K562 (cell line): Measurements from ENCODE around the gene PRKD2. TPM values are rescaled to one million over a fixed set of nuclear protein-coding genes. Genes with fewer than 3 reads are reported as not detected.

Experiments
- CCNT2 ChIP-seq: IDR thresholded peaks from 2 replicates; pipeline ENCODE4 v1.6.1; 2011; ENCODE audit warnings: borderline replicate concordance, low read depth, mild to moderate bottlenecking, moderate library complexity, mixed read lengths, low read length; ENCODE audit not compliant: insufficient read length; ENCODE audit errors: extremely low read depth
- CEBPB ChIP-seq: fragments of 450-650 bp; IDR thresholded peaks from 2 replicates; pipeline ENCODE4 v1.6.1; 2016; ENCODE audit warnings: missing genetic modification characterization, missing compliant biosample characterization
- CREB5 ChIP-seq: fragments of 250-450 bp; sonication (Bioruptor Pico); IDR thresholded peaks from 2 replicates; pipeline ENCODE4 v1.5.0; 2020; ENCODE audit warnings: mild to moderate bottlenecking
- DACH1 ChIP-seq: fragments of 450-650 bp; IDR thresholded peaks from 2 replicates; pipeline ENCODE4 v1.6.1; 2018; ENCODE audit not compliant: partially characterized antibody
- ERF ChIP-seq: fragments of 450-650 bp; formaldehyde crosslinking; IDR thresholded peaks from 2 replicates; pipeline ENCODE4 v1.4.0; 2020; ENCODE audit warnings: mild to moderate bottlenecking, mixed read lengths
- GABPB2 ChIP-seq: fragments of 250-450 bp; sonication (Bioruptor Pico); conservative IDR thresholded peaks from 2 replicates; pipeline ENCODE4 v1.5.1; 2021; ENCODE audit warnings: mild to moderate bottlenecking
- GATAD2B ChIP-seq: fragments of 450-650 bp; IDR thresholded peaks from 2 replicates; pipeline ENCODE4 v1.6.1; 2017; ENCODE audit warnings: mild to moderate bottlenecking, borderline replicate concordance
- JUN ChIP-seq, 2 experiments: sonication (generic) in 1 of 2; formaldehyde crosslinking in 1 of 2; IDR thresholded peaks; 2 replicates each; pipeline versions ENCODE4 v1.6.1 to v1.8.0; 2012 to 2022; ENCODE audit warnings: borderline replicate concordance in 2 of 2, mild to moderate bottlenecking in 2 of 2, improper control_type of control experiment in 1 of 2, low read depth in 1 of 2, low read length in 1 of 2, missing genetic modification reagents in 1 of 2
- KDM5B ChIP-seq: fragments of 200-600 bp; sonication (generic); IDR thresholded peaks from 2 replicates; pipeline ENCODE4 v1.6.1; 2012; ENCODE audit warnings: low read depth, mild to moderate bottlenecking, moderate library complexity, low read length, control low read depth, inconsistent platforms; ENCODE audit not compliant: insufficient replicate concordance
- MIER1 ChIP-seq: fragments of 450-650 bp; IDR thresholded peaks from 2 replicates; pipeline ENCODE4 v1.6.1; 2016; ENCODE audit warnings: antibody characterized with exemption, mild to moderate bottlenecking, low read depth
- MTA1 ChIP-seq: fragments of 450-650 bp; IDR thresholded peaks from 2 replicates; pipeline ENCODE4 v1.6.1; 2017; ENCODE audit warnings: borderline replicate concordance
- MTA3 ChIP-seq: fragments of 450-650 bp; formaldehyde crosslinking; IDR thresholded peaks from 2 replicates; pipeline ENCODE4 v1.6.1; 2017; ENCODE audit warnings: mild to moderate bottlenecking, borderline replicate concordance
- NR0B1 ChIP-seq: fragments of 450-650 bp; IDR thresholded peaks from one replicate; pipeline ENCODE4 v1.6.1; 2018; ENCODE audit warnings: mild to moderate bottlenecking, moderate library complexity; ENCODE audit not compliant: partially characterized antibody
- RAD21 ChIP-seq, 2 experiments: fragments of 250-450 bp in 1 of 2; fragments of 450-650 bp in 1 of 2; sonication (Bioruptor Pico) in 1 of 2; formaldehyde crosslinking in 1 of 2; IDR thresholded peaks in 1 of 2; conservative IDR thresholded peaks in 1 of 2; 2 replicates each; pipeline versions ENCODE4 v1.4.0 to v1.8.0; 2020 to 2022; ENCODE audit warnings: mild to moderate bottlenecking in 2 of 2, moderate library complexity in 1 of 2
- RBM15 ChIP-seq: fragments of 200-400 bp; formaldehyde crosslinking; IDR thresholded peaks from 2 replicates; pipeline ENCODE4 v1.6.1; 2018; ENCODE audit warnings: mild to moderate bottlenecking, low read length, moderate library complexity; ENCODE audit not compliant: insufficient read depth
- SMARCE1 ChIP-seq: fragments of 450-650 bp; IDR thresholded peaks from 2 replicates; pipeline ENCODE4 v1.7.1; 2016; ENCODE audit warnings: mild to moderate bottlenecking
- XRCC4 ChIP-seq: IDR thresholded peaks from one replicate; pipeline ENCODE4 v1.6.1; 2011; ENCODE audit not compliant: insufficient read depth, insufficient read length; ENCODE audit errors: extremely low read depth
- YBX1 ChIP-seq: fragments of 450-650 bp; IDR thresholded peaks from 2 replicates; pipeline ENCODE4 v1.7.1; 2016; ENCODE audit warnings: mild to moderate bottlenecking
- ZKSCAN3 ChIP-seq: fragments of 250-450 bp; sonication (Bioruptor Pico); IDR thresholded peaks from 2 replicates; pipeline ENCODE4 v1.4.0; 2020
- polyA plus RNA-seq, 8 experiments: library from polyadenylated mRNA; depleted of rRNA in 4 of 8; stranded (reverse) in 5 of 8; unstranded in 3 of 8; fragments of >200 nt; fragmentation: Nextera tagmentation in 2 of 8; fragmentation: Illumina TruSeq in 1 of 8; extraction: Ambion mirVana in 2 of 8; extraction: Trizol in 1 of 8; gene quantifications; 2 replicates each; pipeline versions ENCODE4 v1.2.1 to v1.2.3, GENCODE V29; 2011 to 2014; ENCODE audit warnings: inconsistent platforms in 1 of 8, missing spikeins in 1 of 8
- total RNA-seq, 7 experiments: library from RNA; depleted of rRNA in 6 of 7; stranded (reverse); fragments of >200 nt in 6 of 7; fragmentation: Illumina TruSeq in 2 of 7; extraction: Trizol in 2 of 7; gene quantifications; 2 replicates each; pipeline versions ENCODE4 v1.2.1 to v1.2.3, GENCODE V29; 2011 to 2021; ENCODE audit warnings: low replicate concordance in 1 of 7
- TF ChIP-seq, protein P1 (sequence below): sonication (generic); formaldehyde crosslinking; IDR thresholded peaks from 2 replicates; pipeline ENCODE4 v1.8.1; 2023; ENCODE audit warnings: mild to moderate bottlenecking, missing genetic modification reagents
- TF ChIP-seq, protein P2 (sequence below), 2 experiments: fragments of 450-650 bp; conservative IDR thresholded peaks; 2 replicates each; pipeline ENCODE4 v1.6.1; 2017; ENCODE audit warnings: mild to moderate bottlenecking in 2 of 2, moderate library complexity in 2 of 2

Gene PRKD2
- total and polyA plus RNA-seq, 9 of the 15 experiments (the other 6 are each of a cell fraction or from before 2014, with no cell fraction given) = 1.8 to 60.0 (median 15.0) TPM

DNA sequence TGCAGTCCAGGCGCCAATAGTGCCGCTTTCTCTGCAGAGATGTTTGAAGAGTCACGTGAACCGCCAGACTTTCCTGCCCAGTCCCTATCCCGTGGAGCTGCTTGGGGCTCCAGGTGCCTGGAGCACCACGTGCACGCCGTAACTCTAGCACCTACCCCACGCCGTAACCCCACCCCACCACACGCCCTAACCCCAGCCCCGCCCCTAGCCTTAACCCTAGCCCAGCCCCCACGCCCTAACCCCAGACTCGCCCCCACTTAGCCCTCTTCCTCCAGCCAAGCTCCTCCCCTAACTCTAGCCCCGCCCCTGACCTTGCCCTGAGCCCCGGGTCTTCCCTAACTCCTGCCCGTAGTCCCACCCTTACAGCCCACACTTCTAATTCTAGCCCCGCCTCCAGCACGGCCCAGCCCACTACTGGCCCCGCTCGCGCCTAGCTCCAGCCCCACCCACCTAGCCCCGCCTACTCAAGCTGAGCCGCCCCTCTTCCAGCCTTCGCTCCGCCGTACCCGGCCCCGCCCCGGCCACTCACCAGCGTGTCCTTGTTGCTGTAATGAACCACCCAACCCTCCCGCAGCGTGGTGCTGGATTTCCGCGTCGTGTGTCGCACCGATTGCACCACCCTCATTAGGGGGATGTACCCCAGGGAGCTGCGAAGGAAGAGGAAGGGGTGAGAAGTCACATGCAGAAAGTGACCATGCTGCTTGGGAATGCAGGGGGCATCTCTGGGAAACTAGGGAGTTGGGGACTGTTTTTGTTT is 19.5 kb downstream of the PRKD2 start (continued):
- TF ChIP-seq KDM5B = peak; percentile 38
- TF ChIP-seq NR0B1 = no peak
- TF ChIP-seq MTA3 = peak; percentile 14; the same call in 1 of the 2 replicates
- TF ChIP-seq YBX1 = no peak
- TF ChIP-seq GATAD2B = no peak
- TF ChIP-seq CREB5 (CRISPR knock-in tag) = no peak
- peak; percentile 4; the same call in 1 of the 2 replicates for TF ChIP-seq JUN (IDR thresholded peaks at IDR 0.05; ENCODE audit: borderline replicate concordance, low read depth, low read length)
- no peak for TF ChIP-seq JUN (CRISPR knock-in tag; IDR thresholded peaks at IDR 0.05; ENCODE audit: borderline replicate concordance)
- peak; percentile 81 for TF ChIP-seq CEBPB (tag)
- TF ChIP-seq GABPB2 (CRISPR knock-in tag) = no peak
- TF ChIP-seq XRCC4 = no peak
- peak; percentile 66 for TF ChIP-seq CCNT2
- TF ChIP-seq DACH1 = no peak
- TF ChIP-seq ERF (CRISPR knock-in tag) = no peak
- TF ChIP-seq ZKSCAN3 (CRISPR knock-in tag) = no peak
- peak; percentile 75; the same call in 1 of the 2 replicates for TF ChIP-seq MTA1
- TF ChIP-seq RAD21 (CRISPR knock-in tag; conservative IDR thresholded peaks at IDR 0.05 in 1 of 2, IDR thresholded peaks at IDR 0.05 in 1 of 2) = 0 out of 4 replicates have a peak, but pooled peaks of 1 of the 2 experiments have one; percentile 10
- TF ChIP-seq MIER1 = no peak
- TF ChIP-seq, protein P1, sequence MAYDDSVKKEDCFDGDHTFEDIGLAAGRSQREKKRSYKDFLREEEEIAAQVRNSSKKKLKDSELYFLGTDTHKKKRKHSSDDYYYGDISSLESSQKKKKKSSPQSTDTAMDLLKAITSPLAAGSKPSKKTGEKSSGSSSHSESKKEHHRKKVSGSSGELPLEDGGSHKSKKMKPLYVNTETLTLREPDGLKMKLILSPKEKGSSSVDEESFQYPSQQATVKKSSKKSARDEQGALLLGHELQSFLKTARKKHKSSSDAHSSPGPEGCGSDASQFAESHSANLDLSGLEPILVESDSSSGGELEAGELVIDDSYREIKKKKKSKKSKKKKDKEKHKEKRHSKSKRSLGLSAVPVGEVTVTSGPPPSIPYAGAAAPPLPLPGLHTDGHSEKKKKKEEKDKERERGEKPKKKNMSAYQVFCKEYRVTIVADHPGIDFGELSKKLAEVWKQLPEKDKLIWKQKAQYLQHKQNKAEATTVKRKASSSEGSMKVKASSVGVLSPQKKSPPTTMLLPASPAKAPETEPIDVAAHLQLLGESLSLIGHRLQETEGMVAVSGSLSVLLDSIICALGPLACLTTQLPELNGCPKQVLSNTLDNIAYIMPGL (CRISPR knock-in tag) = no peak; the same call in 1 of the 2 replicates
- TF ChIP-seq, protein P2, sequence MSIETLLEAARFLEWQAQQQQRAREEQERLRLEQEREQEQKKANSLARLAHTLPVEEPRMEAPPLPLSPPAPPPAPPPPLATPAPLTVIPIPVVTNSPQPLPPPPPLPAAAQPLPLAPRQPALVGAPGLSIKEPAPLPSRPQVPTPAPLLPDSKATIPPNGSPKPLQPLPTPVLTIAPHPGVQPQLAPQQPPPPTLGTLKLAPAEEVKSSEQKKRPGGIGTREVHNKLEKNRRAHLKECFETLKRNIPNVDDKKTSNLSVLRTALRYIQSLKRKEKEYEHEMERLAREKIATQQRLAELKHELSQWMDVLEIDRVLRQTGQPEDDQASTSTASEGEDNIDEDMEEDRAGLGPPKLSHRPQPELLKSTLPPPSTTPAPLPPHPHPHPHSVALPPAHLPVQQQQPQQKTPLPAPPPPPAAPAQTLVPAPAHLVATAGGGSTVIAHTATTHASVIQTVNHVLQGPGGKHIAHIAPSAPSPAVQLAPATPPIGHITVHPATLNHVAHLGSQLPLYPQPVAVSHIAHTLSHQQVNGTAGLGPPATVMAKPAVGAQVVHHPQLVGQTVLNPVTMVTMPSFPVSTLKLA (conservative IDR thresholded peaks at IDR 0.05) = peak; percentile 96 to 97
- peak; percentile 29; the same call in 1 of the 2 replicates for TF ChIP-seq SMARCE1
- no peak for TF ChIP-seq RBM15
